A673 (cell line): ENCODE measurements around the gene UQCRC1.

ENCODE experiments used
- EZH2 ChIP-seq: fragments of 200-600 bp; sonication (generic); IDR thresholded peaks from 2 replicates; pipeline ENCODE4 v1.6.1; 2017; ENCODE audit warnings: borderline replicate concordance, low read depth, mild to moderate bottlenecking, mixed read lengths, antibody characterized with exemption, low read length; ENCODE audit not compliant: poor library complexity, severe bottlenecking
- TF ChIP-seq, protein P1 (sequence below): fragments of 300-800, 200-600 bp; sonication (generic); conservative IDR thresholded peaks from 2 replicates; pipeline ENCODE4 v1.5.1; 2017; ENCODE audit warnings: low read depth, mild to moderate bottlenecking, antibody characterized with exemption, low read length, moderate library complexity, mixed read lengths

DNA sequence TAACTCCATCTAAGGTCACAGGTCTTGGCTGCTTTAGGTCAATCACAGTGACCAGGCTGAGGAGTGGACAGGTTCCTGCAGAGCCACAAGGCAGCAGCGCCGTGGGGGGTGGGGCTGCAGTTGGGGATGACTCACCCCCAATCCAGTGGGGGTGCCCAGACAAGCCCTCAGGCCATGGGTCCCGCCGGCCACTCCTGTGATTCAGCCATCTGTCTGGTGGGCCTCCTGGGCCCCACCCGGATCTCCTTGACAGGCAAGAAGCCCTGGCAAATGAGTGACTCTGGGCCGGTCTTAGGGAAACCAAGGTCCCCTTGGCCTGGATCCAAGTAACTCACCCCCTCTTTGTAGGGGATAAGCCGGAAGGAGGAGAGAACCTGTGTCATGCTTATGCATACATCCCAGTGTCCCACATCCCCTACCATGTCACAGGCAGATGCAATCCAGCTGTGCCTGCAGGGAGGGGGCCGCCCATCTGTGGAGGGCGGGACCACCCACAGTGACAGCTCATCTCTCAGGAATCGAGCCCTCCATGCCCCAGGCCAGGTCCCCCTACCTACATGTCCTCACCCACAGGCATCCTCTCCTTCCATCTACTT is 13.8 kb downstream of the UQCRC1 start:
- no peak for TF ChIP-seq EZH2
- TF ChIP-seq, protein P1, sequence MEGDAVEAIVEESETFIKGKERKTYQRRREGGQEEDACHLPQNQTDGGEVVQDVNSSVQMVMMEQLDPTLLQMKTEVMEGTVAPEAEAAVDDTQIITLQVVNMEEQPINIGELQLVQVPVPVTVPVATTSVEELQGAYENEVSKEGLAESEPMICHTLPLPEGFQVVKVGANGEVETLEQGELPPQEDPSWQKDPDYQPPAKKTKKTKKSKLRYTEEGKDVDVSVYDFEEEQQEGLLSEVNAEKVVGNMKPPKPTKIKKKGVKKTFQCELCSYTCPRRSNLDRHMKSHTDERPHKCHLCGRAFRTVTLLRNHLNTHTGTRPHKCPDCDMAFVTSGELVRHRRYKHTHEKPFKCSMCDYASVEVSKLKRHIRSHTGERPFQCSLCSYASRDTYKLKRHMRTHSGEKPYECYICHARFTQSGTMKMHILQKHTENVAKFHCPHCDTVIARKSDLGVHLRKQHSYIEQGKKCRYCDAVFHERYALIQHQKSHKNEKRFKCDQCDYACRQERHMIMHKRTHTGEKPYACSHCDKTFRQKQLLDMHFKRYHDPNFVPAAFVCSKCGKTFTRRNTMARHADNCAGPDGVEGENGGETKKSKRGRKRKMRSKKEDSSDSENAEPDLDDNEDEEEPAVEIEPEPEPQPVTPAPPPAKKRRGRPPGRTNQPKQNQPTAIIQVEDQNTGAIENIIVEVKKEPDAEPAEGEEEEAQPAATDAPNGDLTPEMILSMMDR = no peak
